ENCODE results near the gene ALDH16A1. TPM values are rescaled to one million over a fixed set of nuclear protein-coding genes. Genes with fewer than 3 reads are reported as not detected.

ALDH16A1 gene
- total RNA-seq, 1 donor from 2014 or later = 51.9 TPM

- Mint-ChIP-seq H3K27me3 (ENCODE audit: low read depth) (peaks cover 97% of the 10 kb centered on the region), H3K36me3 (ENCODE audit: low read depth) (no peaks in the 10 kb centered on the region), H3K4me3 (no peak overlapping the region), H3K27ac (ENCODE audit: unreplicated experiment) (no peak overlapping the region), H3K4me1 (peaks cover 21% of the 10 kb centered on the region), H3K9me3 (no peaks in the 10 kb centered on the region)
- no peak for TF ChIP-seq CTCF (conservative IDR thresholded peaks at IDR 0.05)
- DNase-seq (ENCODE audit: low read depth, low spot score) = peak; percentile 76
Measured at GRCh38 chr19:49421039-49421877, 31.8 kb upstream of the ALDH16A1 start.

- Mint-ChIP-seq H3K27me3 (ENCODE audit: low read depth) (peaks cover 97% of the 10 kb centered on the region), H3K36me3 (ENCODE audit: low read depth) (no peaks in the 10 kb centered on the region), H3K4me1 (peaks cover 24% of the 10 kb centered on the region), H3K27ac (ENCODE audit: unreplicated experiment) (no peak overlapping the region), H3K4me3 (no peak overlapping the region), H3K9me3 (no peaks in the 10 kb centered on the region)
- no peak for DNase-seq (ENCODE audit: low read depth, low spot score)
- TF ChIP-seq CTCF (conservative IDR thresholded peaks at IDR 0.05) = no peak
Measured at GRCh38 chr19:49421878-49422202, 31.2 kb upstream of the ALDH16A1 start.

- H3K4me3 Mint-ChIP-seq = no peak overlapping the region
- peak; percentile 54 for TF ChIP-seq CTCF (conservative IDR thresholded peaks at IDR 0.05)
- no peak overlapping the region for H3K27ac Mint-ChIP-seq (ENCODE audit: unreplicated experiment)
- H3K9me3 Mint-ChIP-seq = no peaks in the 10 kb centered on the region
- DNase-seq (ENCODE audit: low read depth, low spot score) = peak; percentile 56
- H3K4me1 Mint-ChIP-seq = peaks cover 24% of the 10 kb centered on the region
- peaks cover 97% of the 10 kb centered on the region for H3K27me3 Mint-ChIP-seq (ENCODE audit: low read depth)
- no peaks in the 10 kb centered on the region for H3K36me3 Mint-ChIP-seq (ENCODE audit: low read depth)
Measured at GRCh38 chr19:49422407-49423070, 30.5 kb upstream of the ALDH16A1 start.

- Mint-ChIP-seq H3K27ac (ENCODE audit: unreplicated experiment) (no peak within 1 kb of the TSS), H3K4me3 (no peak within 1 kb of the TSS), H3K4me1 (peaks cover 31% of the 10 kb centered on the region), H3K36me3 (ENCODE audit: low read depth) (no peaks in the 10 kb centered on the region), H3K9me3 (no peaks in the 10 kb centered on the region), H3K27me3 (ENCODE audit: low read depth) (peaks cover 97% of the 10 kb centered on the region)
- TF ChIP-seq CTCF (conservative IDR thresholded peaks at IDR 0.05) = no peak
- DNase-seq (ENCODE audit: low read depth, low spot score) = no peak
Measured at GRCh38 chr19:49423071-49423984, 29.7 kb upstream of the ALDH16A1 start, which contains the start of gene PTH2. PTH2 (minus strand) TSS chr19:49423441; CDS start chr19:49423339, 102 bp downstream.

GRCh38 chr19:49423985-49424303, 29.1 kb upstream of the ALDH16A1 start:
- Mint-ChIP-seq H3K27me3 (ENCODE audit: low read depth) (peaks cover 97% of the 10 kb centered on the region), H3K27ac (ENCODE audit: unreplicated experiment) (no peak overlapping the region), H3K9me3 (no peaks in the 10 kb centered on the region), H3K4me3 (no peak overlapping the region), H3K4me1 (peaks cover 36% of the 10 kb centered on the region), H3K36me3 (ENCODE audit: low read depth) (no peaks in the 10 kb centered on the region)
- no peak for DNase-seq (ENCODE audit: low read depth, low spot score)
- no peak for TF ChIP-seq CTCF (conservative IDR thresholded peaks at IDR 0.05)

All from neural crest cell (in vitro differentiated cells).